Panc1 (cell line): ENCODE results near the gene TGFBR1. TPM values are rescaled to one million over a fixed set of nuclear protein-coding genes. Genes with fewer than 3 reads are reported as not detected.
"Not testable (repeated sequence)": the region's sequence is repeated elsewhere in the genome, so short reads cannot be mapped to it uniquely, and the experiment has no call there.

Source experiments
- ATAC-seq: fragments of 200-7000 bp; cut with Tn5 transposase; 2 replicates; pipeline ENCODE4 v1.9.1; 2020; ENCODE audit warnings: mild to moderate bottlenecking, moderate library complexity
- BruUV-seq: library from RNA; stranded (reverse); fragments of 400-500 nt; replicated peaks from 2 replicates; lab custom pipeline; 2021; lab: Mats Ljungman, UMichigan
- CTCF ChIA-PET: fragments of 300-600 bp; sonication (Branson Sonifier 250); formaldehyde crosslinking; loops from one replicate; lab custom pipeline; 2022; ENCODE audit warnings: antibody characterized with exemption; lab: Charles Lee
- POLR2A ChIA-PET: fragments of 300-600 bp; sonication (Branson Sonifier 250); formaldehyde crosslinking; loops from one replicate; lab custom pipeline; 2022; ENCODE audit warnings: antibody characterized with exemption; lab: Charles Lee
- DNase-seq: peaks from one replicate; pipeline ENCODE4 v3.0.0-alpha.2; 2010; ENCODE audit warnings: low read depth, low spot score
- H3K27ac ChIP-seq: 2 replicates; pipeline ENCODE4 v1.5.1; 2011; ENCODE audit warnings: mild to moderate bottlenecking, low read length, inconsistent platforms
- H3K27me3 ChIP-seq: fragments of 200-500 bp; sonication (Bioruptor generic); 2 replicates; pipeline ENCODE4 v1.6.0; 2014; ENCODE audit warnings: low read length, inconsistent platforms; ENCODE audit not compliant: control insufficient read depth, insufficient read depth
- H3K36me3 ChIP-seq: fragments of 200-500 bp; sonication (Bioruptor generic); 2 replicates; pipeline ENCODE4 v1.5.1; 2014; ENCODE audit warnings: inconsistent platforms, mild to moderate bottlenecking, low read length, moderate library complexity; ENCODE audit not compliant: control insufficient read depth, insufficient read depth
- H3K4me1 ChIP-seq: 2 replicates; pipeline ENCODE4 v1.5.1; 2011; ENCODE audit warnings: inconsistent platforms, mild to moderate bottlenecking, low read length, moderate library complexity; ENCODE audit not compliant: control insufficient read depth, insufficient read depth
- H3K4me3 ChIP-seq, 2 experiments: 2 replicates each; pipeline ENCODE4 v1.5.1; 2011 to 2012; ENCODE audit warnings: low read depth in 2 of 2, low read length in 2 of 2, mild to moderate bottlenecking in 2 of 2, inconsistent platforms in 1 of 2, moderate library complexity in 1 of 2
- H3K9me3 ChIP-seq: fragments of 200-500 bp; sonication (Bioruptor generic); 2 replicates; pipeline ENCODE4 v1.5.1; 2014; ENCODE audit warnings: low read depth, mild to moderate bottlenecking, inconsistent platforms, low read length, moderate library complexity; ENCODE audit not compliant: control insufficient read depth, insufficient read depth
- POLR2AphosphoS5 ChIP-seq: IDR thresholded peaks from 2 replicates; pipeline ENCODE4 v1.6.1; 2012; ENCODE audit warnings: mild to moderate bottlenecking, low read depth, low read length, moderate library complexity
- SIN3A ChIP-seq: IDR thresholded peaks from 2 replicates; pipeline ENCODE4 v1.6.1; 2012; ENCODE audit warnings: low read depth, mild to moderate bottlenecking, low read length, moderate library complexity, borderline replicate concordance; ENCODE audit not compliant: insufficient read depth
- TCF7L2 ChIP-seq: IDR thresholded peaks from 2 replicates; pipeline ENCODE4 v1.6.1; 2011; ENCODE audit warnings: mild to moderate bottlenecking, low read depth, low read length, inconsistent platforms
- in situ Hi-C: cut with HindIII; loops from 2 replicates; pipeline ENCODE4 v1.10.0; 2016; ENCODE audit warnings: low sequenced_read_pairs, low pct_unique_long_range_greater_than_20kb
- intact Hi-C: fragments of 100-400 bp; cut with micrococcal nuclease; formaldehyde crosslinking; loops from one replicate; pipeline ENCODE4 v1.10.0; 2022; ENCODE audit not compliant: unreplicated experiment
- total RNA-seq: library from RNA; stranded (reverse); gene quantifications from one replicate; pipeline ENCODE4 v1.2.1, GENCODE V29; 2021; ENCODE audit not compliant: unreplicated experiment
- TF ChIP-seq, protein P1 (sequence below): fragments of 450-650 bp; IDR thresholded peaks from 2 replicates; pipeline ENCODE4 v1.5.1; 2017; ENCODE audit warnings: mild to moderate bottlenecking
- TF ChIP-seq, protein P2 (sequence below), 2 experiments: IDR thresholded peaks; 2 replicates each; pipeline ENCODE4 v1.6.1; 2011 to 2012; ENCODE audit warnings: low read depth in 2 of 2, control low read depth in 1 of 2, low read length in 1 of 2, mild to moderate bottlenecking in 1 of 2, moderate library complexity in 1 of 2; ENCODE audit not compliant: insufficient read depth in 1 of 2

TGFBR1 gene
- total RNA-seq, 1 experiment from 2014 or later = 22.2 TPM

DNA sequence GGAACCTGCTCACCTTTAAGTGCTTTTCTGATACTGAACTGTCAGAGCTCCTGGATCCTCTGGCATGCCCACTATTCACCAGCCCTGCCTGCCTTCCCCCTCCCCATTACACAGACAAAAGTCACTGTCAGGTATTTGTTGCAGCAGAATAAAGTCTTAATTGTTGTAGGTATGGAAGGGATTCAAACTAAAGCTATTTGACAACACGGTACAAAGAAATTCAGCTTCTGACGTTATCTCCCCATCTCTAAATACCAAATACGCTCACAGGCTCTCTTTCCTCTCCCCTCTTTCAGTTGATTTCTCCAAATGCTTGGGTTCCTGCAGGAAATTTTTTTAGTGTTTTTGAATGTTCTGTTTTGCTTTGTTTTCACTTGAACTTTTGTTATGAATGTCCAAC is 9.3 kb upstream of the TGFBR1 start:
- Histone ChIP-seq H3K36me3 (no peaks in the 10 kb centered on the region), H3K4me1 (no peaks in the 10 kb centered on the region), H3K4me3 (no peak overlapping the region), H3K27me3 (no peaks in the 10 kb centered on the region), H3K27ac (no peak overlapping the region), H3K9me3 (no peaks in the 10 kb centered on the region)
- in situ Hi-C loops (no loop called here), intact Hi-C loops (no loop called here)
- ChIA-PET POLR2A (no interaction called here), CTCF (no interaction called here)
- TF ChIP-seq POLR2AphosphoS5 (no peak), TCF7L2 (no peak), SIN3A (no peak)
- TF ChIP-seq, protein P1, sequence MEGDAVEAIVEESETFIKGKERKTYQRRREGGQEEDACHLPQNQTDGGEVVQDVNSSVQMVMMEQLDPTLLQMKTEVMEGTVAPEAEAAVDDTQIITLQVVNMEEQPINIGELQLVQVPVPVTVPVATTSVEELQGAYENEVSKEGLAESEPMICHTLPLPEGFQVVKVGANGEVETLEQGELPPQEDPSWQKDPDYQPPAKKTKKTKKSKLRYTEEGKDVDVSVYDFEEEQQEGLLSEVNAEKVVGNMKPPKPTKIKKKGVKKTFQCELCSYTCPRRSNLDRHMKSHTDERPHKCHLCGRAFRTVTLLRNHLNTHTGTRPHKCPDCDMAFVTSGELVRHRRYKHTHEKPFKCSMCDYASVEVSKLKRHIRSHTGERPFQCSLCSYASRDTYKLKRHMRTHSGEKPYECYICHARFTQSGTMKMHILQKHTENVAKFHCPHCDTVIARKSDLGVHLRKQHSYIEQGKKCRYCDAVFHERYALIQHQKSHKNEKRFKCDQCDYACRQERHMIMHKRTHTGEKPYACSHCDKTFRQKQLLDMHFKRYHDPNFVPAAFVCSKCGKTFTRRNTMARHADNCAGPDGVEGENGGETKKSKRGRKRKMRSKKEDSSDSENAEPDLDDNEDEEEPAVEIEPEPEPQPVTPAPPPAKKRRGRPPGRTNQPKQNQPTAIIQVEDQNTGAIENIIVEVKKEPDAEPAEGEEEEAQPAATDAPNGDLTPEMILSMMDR = no peak
- TF ChIP-seq, protein P2, sequence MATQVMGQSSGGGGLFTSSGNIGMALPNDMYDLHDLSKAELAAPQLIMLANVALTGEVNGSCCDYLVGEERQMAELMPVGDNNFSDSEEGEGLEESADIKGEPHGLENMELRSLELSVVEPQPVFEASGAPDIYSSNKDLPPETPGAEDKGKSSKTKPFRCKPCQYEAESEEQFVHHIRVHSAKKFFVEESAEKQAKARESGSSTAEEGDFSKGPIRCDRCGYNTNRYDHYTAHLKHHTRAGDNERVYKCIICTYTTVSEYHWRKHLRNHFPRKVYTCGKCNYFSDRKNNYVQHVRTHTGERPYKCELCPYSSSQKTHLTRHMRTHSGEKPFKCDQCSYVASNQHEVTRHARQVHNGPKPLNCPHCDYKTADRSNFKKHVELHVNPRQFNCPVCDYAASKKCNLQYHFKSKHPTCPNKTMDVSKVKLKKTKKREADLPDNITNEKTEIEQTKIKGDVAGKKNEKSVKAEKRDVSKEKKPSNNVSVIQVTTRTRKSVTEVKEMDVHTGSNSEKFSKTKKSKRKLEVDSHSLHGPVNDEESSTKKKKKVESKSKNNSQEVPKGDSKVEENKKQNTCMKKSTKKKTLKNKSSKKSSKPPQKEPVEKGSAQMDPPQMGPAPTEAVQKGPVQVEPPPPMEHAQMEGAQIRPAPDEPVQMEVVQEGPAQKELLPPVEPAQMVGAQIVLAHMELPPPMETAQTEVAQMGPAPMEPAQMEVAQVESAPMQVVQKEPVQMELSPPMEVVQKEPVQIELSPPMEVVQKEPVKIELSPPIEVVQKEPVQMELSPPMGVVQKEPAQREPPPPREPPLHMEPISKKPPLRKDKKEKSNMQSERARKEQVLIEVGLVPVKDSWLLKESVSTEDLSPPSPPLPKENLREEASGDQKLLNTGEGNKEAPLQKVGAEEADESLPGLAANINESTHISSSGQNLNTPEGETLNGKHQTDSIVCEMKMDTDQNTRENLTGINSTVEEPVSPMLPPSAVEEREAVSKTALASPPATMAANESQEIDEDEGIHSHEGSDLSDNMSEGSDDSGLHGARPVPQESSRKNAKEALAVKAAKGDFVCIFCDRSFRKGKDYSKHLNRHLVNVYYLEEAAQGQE (IDR thresholded peaks at IDR 0.05; ENCODE audit: insufficient read depth in 1 of 2, low read depth in 2 of 2, low read length in 1 of 2) = no peak
- no TSS peak for BruUV-seq
- ATAC-seq (no peak), DNase-seq (no peak)

DNA sequence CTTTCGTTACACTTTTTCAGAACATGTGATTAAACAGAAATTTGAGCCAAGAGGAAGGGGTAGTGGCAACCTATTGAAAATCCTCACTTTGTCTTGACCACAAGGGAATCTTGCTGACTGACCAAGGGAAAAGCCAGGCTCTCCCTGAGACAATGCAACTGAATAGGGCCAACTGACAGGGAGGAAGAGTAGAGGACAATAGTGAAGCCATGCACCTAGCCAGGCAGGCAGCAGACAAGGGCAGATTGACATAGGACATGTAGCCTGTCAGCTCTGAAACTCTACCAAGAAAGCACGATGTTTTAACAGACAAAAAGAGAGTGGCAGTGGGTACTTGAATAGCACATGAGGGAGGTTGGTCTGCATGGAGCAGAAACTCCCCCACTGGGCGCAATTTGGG is 8.5 kb upstream of the TGFBR1 start:
- no peak for ATAC-seq
- ChIA-PET POLR2A (no interaction called here), CTCF (no interaction called here)
- Histone ChIP-seq H3K9me3 (no peaks in the 10 kb centered on the region), H3K27me3 (no peaks in the 10 kb centered on the region), H3K4me3 (no peak overlapping the region), H3K27ac (no peak overlapping the region), H3K4me1 (no peaks in the 10 kb centered on the region), H3K36me3 (no peaks in the 10 kb centered on the region)
- in situ Hi-C loops = no loop called here
- no TSS peak for BruUV-seq
- intact Hi-C loops = no loop called here
- TF ChIP-seq, protein P2 (IDR thresholded peaks at IDR 0.05; ENCODE audit: insufficient read depth in 1 of 2, low read depth in 2 of 2, low read length in 1 of 2) = no peak
- TF ChIP-seq TCF7L2 = no peak
- TF ChIP-seq, protein P1 = no peak
- no peak for TF ChIP-seq POLR2AphosphoS5
- TF ChIP-seq SIN3A = no peak
- no peak for DNase-seq

DNA sequence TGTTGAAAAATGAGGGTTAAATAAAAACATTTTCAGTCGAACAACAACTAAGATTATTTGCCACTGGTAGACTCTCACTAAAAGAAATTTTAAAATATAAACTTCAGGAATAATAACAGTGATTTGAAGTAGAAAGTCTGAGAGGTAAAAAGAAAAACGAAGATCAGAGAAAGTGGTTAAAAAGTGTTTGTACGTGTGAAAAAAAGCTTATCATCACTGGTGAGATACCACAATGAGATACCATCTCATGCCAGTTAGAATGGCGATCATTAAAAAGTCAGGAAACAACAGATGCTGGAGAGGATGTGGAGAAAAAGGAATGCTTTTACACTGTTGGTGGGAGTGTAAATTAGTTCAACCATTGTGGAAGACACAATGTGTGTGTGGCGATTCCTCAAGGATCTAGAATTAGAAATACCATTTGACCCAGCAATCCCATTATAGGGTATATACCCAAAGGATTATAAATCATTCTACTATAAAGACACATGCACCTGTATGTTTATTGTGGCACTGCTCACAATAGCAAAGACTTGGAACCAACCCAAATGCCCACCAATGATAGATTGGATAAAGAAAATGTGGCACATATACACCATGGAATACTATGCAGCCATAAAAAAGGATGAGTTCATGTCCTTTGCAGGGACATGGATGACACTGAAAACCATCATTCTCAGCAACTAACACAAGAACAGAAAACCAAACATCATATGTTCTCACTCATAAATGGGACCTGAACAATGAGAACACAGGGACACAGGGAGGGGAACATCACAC is 4.9 kb upstream of the TGFBR1 start:
- intact Hi-C loops, in situ Hi-C loops, ATAC-seq: not testable (repeated sequence)

More for the DNA sequence above, 4.9 kb upstream of the TGFBR1 start:
- H3K4me1 ChIP-seq, H3K4me3 ChIP-seq, H3K36me3 ChIP-seq, H3K27ac ChIP-seq, H3K27me3 ChIP-seq, POLR2A ChIA-PET, H3K9me3 ChIP-seq, BruUV-seq, CTCF ChIA-PET, DNase-seq: not testable (repeated sequence)
